Measurements from ENCODE around the gene PIGU.
A peak's percentile ranks its signal among the peaks of the same experiment; 100 is the strongest.

The PIGU gene

GRCh38 chr20:34709831-34710567 is 33.1 kb upstream of the PIGU start:
- no peak for TF ChIP-seq ZFX (IDR thresholded peaks at IDR 0.05; ENCODE audit: borderline replicate concordance)
- peak; percentile 85 for TF ChIP-seq CTCF (IDR thresholded peaks at IDR 0.05)
- H3K27ac ChIP-seq = peak overlapping the region; percentile 72

- TF ChIP-seq ZFX (IDR thresholded peaks at IDR 0.05; ENCODE audit: borderline replicate concordance) (no peak), CTCF (IDR thresholded peaks at IDR 0.05) (no peak)
- H3K27ac ChIP-seq = peak overlapping the region; percentile 72
Observed at GRCh38 chr20:34709044-34709830, 32.3 kb upstream of the PIGU start.

GRCh38 chr20:34708621-34709043 is 31.7 kb upstream of the PIGU start:
- H3K27ac ChIP-seq = no peak overlapping the region
- TF ChIP-seq CTCF (IDR thresholded peaks at IDR 0.05) (no peak), ZFX (IDR thresholded peaks at IDR 0.05; ENCODE audit: borderline replicate concordance) (no peak)

- H3K27ac ChIP-seq = no peak overlapping the region
- no peak for TF ChIP-seq CTCF (IDR thresholded peaks at IDR 0.05)
- no peak for TF ChIP-seq ZFX (IDR thresholded peaks at IDR 0.05; ENCODE audit: borderline replicate concordance)
Observed at GRCh38 chr20:34706912-34707784, 30.3 kb upstream of the PIGU start.

- TF ChIP-seq ZFX (IDR thresholded peaks at IDR 0.05; ENCODE audit: borderline replicate concordance) (no peak), CTCF (IDR thresholded peaks at IDR 0.05) (no peak)
- 0 out of 2 replicates have a peak overlapping the region, but pooled peaks have one; percentile 87 for H3K27ac ChIP-seq
Observed at GRCh38 chr20:34706302-34706875, 29.5 kb upstream of the PIGU start.

- TF ChIP-seq CTCF (IDR thresholded peaks at IDR 0.05) = 0 out of 2 replicates have a peak, but pooled peaks have one; percentile 5
- no peak for TF ChIP-seq ZFX (IDR thresholded peaks at IDR 0.05; ENCODE audit: borderline replicate concordance)
- H3K27ac ChIP-seq = peak overlapping the region; percentile 87
Observed at GRCh38 chr20:34705397-34706301, 28.8 kb upstream of the PIGU start.
